HEK293 (cell line): ENCODE measurements around the gene KCNK2.

Experiments used
- CTCF ChIP-seq: fragments of 450-650 bp; formaldehyde crosslinking; IDR thresholded peaks from 2 replicates; pipeline ENCODE4 v1.5.1; 2016; ENCODE audit warnings: missing biosample characterization, missing genetic modification characterization
- PATZ1 ChIP-seq: fragments of 450-650 bp; formaldehyde crosslinking; IDR thresholded peaks from 2 replicates; pipeline ENCODE4 v1.5.1; 2016; ENCODE audit warnings: missing biosample characterization, missing genetic modification characterization
- ZNF202 ChIP-seq: fragments of 450-650 bp; formaldehyde crosslinking; IDR thresholded peaks from 2 replicates; pipeline ENCODE4 v1.5.1; 2016; ENCODE audit warnings: missing biosample characterization, missing genetic modification characterization, borderline replicate concordance

GRCh38 chr1:215156232-215156631 is 73.7 kb downstream of the KCNK2 start:
- TF ChIP-seq ZNF202 (tag by site-specific recombination): no peak
- no peak for TF ChIP-seq PATZ1
- no peak for TF ChIP-seq CTCF (tag by site-specific recombination)
